Ascending aorta (tissue), 2 donors: ENCODE measurements around the gene SPATA46. TPM values are rescaled to one million over a fixed set of nuclear protein-coding genes. Genes with fewer than 3 reads are reported as not detected.
A peak's percentile ranks its signal among the peaks of the same experiment; 100 is the strongest.

Experiments used
- DNase-seq, 2 donors: peaks; one replicate each; pipeline ENCODE4 v3.0.0-alpha.2; 2019; ENCODE audit warnings: low spot score in 2 of 2
- H3K27ac ChIP-seq, 2 donors: fragments of 200-600 bp; sonication (generic); one replicate each; pipeline ENCODE4 v1.5.1; 2016 to 2017; ENCODE audit warnings: mild to moderate bottlenecking in 1 of 2
- H3K27me3 ChIP-seq: fragments of 200-600 bp; sonication (generic); one replicate; pipeline ENCODE4 v1.5.1; 2017
- H3K36me3 ChIP-seq, 2 donors: fragments of 200-600 bp; sonication (generic); one replicate each; pipeline ENCODE4 v1.5.1; 2016
- H3K4me1 ChIP-seq, 2 donors: fragments of 200-600 bp; sonication (generic); one replicate each; pipeline ENCODE4 v1.5.1; 2016 to 2017; ENCODE audit warnings: mild to moderate bottlenecking in 1 of 2
- H3K4me3 ChIP-seq, 2 donors: fragments of 200-600 bp; sonication (generic); one replicate each; pipeline ENCODE4 v1.5.1; 2016 to 2017; ENCODE audit warnings: mild to moderate bottlenecking in 1 of 2
- H3K9me3 ChIP-seq, 2 donors: fragments of 200-600 bp; sonication (generic); one replicate each; pipeline ENCODE4 v1.5.1; 2016
- intact Hi-C: fragments of 100-400 bp; cut with DNase I; formaldehyde crosslinking; loops from one replicate; pipeline ENCODE4 v1.15.1; 2023
- total RNA-seq: library from RNA; depleted of rRNA; stranded (reverse); fragments of >200 nt; gene quantifications from one replicate; pipeline ENCODE4 v1.1.0, GENCODE V29; 2016
- TF ChIP-seq, protein P1 (sequence below), 3 experiments: fragments of 200-600 bp in 2 of 3; fragments of 450-650 bp in 1 of 3; sonication (generic) in 2 of 3; IDR thresholded peaks; one replicate each; pipeline ENCODE4 v1.5.1; 2016 to 2019; ENCODE audit warnings: antibody characterized with exemption in 3 of 3, mild to moderate bottlenecking in 1 of 3, moderate library complexity in 1 of 3

The SPATA46 gene
- total RNA-seq, 1 donor from 2014 or later: not detected

DNA sequence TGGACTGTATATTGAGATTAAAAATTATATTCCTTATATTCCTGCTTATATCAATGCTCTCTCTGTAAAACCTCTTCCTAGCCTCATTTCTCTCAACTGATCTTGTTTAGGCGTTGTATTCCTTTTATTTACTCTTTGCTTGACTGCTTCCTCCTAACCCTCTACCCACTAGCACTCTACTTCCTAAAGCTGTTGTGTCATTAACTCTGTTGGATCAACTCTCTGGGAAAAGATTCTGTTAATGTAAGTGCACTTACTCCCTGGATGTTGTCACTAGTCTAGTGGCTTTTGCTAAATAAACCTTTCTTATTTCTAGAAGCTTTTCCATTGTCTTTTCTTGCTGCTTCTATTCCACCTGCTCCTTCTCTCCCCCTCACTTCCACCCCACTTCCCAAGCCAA lies 6.5 kb downstream of the SPATA46 start:
- Histone ChIP-seq H3K4me3 (no peak overlapping the region), H3K4me1 (no peaks in the 10 kb centered on the region), H3K36me3 (peaks cover 7 to 13% of the 10 kb centered on the region in 2 donors), H3K27me3 (no peaks in the 10 kb centered on the region), H3K9me3 (no peaks in the 10 kb centered on the region), H3K27ac (no peak overlapping the region)
- TF ChIP-seq, protein P1, sequence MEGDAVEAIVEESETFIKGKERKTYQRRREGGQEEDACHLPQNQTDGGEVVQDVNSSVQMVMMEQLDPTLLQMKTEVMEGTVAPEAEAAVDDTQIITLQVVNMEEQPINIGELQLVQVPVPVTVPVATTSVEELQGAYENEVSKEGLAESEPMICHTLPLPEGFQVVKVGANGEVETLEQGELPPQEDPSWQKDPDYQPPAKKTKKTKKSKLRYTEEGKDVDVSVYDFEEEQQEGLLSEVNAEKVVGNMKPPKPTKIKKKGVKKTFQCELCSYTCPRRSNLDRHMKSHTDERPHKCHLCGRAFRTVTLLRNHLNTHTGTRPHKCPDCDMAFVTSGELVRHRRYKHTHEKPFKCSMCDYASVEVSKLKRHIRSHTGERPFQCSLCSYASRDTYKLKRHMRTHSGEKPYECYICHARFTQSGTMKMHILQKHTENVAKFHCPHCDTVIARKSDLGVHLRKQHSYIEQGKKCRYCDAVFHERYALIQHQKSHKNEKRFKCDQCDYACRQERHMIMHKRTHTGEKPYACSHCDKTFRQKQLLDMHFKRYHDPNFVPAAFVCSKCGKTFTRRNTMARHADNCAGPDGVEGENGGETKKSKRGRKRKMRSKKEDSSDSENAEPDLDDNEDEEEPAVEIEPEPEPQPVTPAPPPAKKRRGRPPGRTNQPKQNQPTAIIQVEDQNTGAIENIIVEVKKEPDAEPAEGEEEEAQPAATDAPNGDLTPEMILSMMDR (IDR thresholded peaks at IDR 0.05): no peak
- DNase-seq: no peak
- intact Hi-C loops: no loop called here

DNA sequence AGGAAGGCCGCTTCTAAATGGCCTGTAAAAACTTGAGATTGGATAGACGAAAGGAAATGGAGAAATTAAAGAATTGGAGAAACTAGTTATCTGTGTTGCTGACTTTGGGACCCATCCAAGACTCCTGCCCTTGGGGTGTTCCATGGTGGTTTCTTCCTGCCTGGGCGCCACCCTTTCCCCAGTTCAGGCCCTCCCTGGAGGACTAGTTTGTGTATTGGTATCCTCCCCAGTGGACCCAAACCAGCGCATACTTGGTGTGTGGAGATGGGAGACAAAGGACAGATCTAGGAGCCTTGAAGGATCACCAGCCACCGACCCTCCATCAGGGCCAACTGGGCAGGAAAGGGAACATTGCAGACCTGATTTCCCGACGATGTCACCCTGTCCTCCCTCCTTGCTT lies 7.1 kb downstream of the SPATA46 start:
- intact Hi-C loops: no loop called here
- Histone ChIP-seq H3K9me3 (no peaks in the 10 kb centered on the region), H3K27me3 (no peaks in the 10 kb centered on the region), H3K4me1 (no peaks in the 10 kb centered on the region), H3K36me3 (peaks cover 7 to 13% of the 10 kb centered on the region in 2 donors), H3K27ac (no peak overlapping the region), H3K4me3 (no peak overlapping the region)
- no peak for DNase-seq
- TF ChIP-seq, protein P1 (IDR thresholded peaks at IDR 0.05): no peak

DNA sequence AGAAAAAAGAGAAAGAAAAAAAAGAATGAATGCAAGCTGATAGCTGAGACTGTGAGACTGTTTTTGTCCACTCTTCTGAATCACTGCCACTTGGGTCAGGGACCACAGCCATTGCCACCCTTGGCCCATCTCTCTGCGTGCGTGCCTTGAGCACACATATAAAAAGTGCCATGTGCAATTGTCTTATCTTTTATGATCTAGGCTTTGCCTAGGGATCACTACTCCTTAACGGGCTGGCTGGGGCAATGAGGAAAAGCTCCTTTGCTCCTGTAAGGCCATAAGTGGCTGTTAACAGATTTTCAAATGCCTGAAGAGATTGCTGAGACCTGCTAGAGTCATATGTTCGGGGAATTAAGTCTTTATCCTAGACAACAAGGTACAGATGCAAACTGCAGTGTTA lies 8.2 kb downstream of the SPATA46 start:
- intact Hi-C loops: no loop called here
- Histone ChIP-seq H3K27ac (no peak overlapping the region), H3K27me3 (no peaks in the 10 kb centered on the region), H3K9me3 (no peaks in the 10 kb centered on the region), H3K36me3 (peaks cover 7 to 13% of the 10 kb centered on the region in 2 donors), H3K4me3 (no peak overlapping the region), H3K4me1 (no peaks in the 10 kb centered on the region)
- DNase-seq: no peak
- TF ChIP-seq, protein P1 (IDR thresholded peaks at IDR 0.05): no peak

DNA sequence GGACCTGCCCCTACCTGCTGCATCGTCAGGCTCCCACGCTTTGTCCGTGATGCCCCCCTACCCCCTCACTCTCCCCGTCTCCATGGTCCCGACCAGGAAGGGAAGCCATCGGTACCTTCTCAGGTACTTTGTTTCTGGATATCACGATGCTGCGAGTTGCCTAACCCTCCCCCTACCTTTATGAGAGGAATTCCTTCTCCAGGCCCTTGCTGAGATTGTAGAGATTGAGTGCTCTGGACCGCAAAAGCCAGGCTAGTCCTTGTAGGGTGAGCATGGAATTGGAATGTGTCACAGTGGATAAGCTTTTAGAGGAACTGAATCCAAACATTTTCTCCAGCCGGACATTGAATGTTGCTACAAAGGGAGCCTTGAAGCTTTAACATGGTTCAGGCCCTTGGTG lies 8.9 kb downstream of the SPATA46 start:
- Histone ChIP-seq H3K4me3 (no peak overlapping the region), H3K27ac (no peak overlapping the region), H3K36me3 (peaks cover 7 to 17% of the 10 kb centered on the region in 2 donors), H3K4me1 (no peaks in the 10 kb centered on the region), H3K27me3 (no peaks in the 10 kb centered on the region), H3K9me3 (no peaks in the 10 kb centered on the region)
- intact Hi-C loops: no loop called here
- DNase-seq: no peak
- TF ChIP-seq, protein P1 (IDR thresholded peaks at IDR 0.05): no peak

DNA sequence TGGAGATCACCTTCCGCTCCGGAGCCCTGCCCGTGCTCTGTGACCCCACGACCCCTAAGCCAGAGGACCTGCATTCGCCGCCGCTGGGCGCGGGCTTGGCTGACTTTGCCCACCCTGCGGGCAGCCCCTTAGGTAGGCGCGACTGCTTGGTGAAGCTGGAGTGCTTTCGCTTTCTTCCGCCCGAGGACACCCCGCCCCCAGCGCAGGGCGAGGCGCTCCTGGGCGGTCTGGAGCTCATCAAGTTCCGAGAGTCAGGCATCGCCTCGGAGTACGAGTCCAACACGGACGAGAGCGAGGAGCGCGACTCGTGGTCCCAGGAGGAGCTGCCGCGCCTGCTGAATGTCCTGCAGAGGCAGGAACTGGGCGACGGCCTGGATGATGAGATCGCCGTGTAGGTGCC lies 9.6 kb downstream of the SPATA46 start:
- Histone ChIP-seq H3K4me1 (no peaks in the 10 kb centered on the region), H3K27ac (no peak overlapping the region), H3K36me3 (peaks cover 7 to 17% of the 10 kb centered on the region in 2 donors), H3K4me3 (peak overlapping the region in 1 of 2 donors; percentile 19), H3K9me3 (no peaks in the 10 kb centered on the region), H3K27me3 (no peaks in the 10 kb centered on the region)
- intact Hi-C loops: no loop called here
- no peak for DNase-seq
- TF ChIP-seq, protein P1 (IDR thresholded peaks at IDR 0.05): no peak

DNA sequence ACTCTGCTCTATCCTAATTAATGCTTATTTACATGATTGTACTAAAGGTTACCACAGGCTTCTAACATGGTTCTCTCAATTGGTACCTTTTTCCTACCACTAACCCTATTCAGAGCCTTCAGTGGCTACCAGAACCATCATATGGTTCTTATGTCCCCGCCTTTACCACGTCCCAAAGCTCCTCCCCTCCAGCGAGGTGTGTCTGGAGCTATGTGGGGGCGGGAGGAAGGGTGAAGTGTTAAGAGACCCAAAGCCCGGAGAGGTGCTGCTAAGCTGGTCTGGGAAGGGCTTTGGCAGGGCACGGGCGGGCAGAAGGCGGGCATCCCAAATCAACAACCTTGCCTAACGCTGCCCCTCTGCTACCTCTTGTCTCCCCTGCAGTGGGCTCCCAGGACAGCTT lies 10.0 kb downstream of the SPATA46 start:
- H3K4me3 ChIP-seq: peak overlapping the region in 1 of 2 donors; percentile 19
- no peaks in the 10 kb centered on the region for H3K9me3 ChIP-seq
- peaks cover 7 to 17% of the 10 kb centered on the region in 2 donors for H3K36me3 ChIP-seq
- DNase-seq: no peak
- intact Hi-C loops: no loop called here
- H3K27ac ChIP-seq: no peak overlapping the region
- no peaks in the 10 kb centered on the region for H3K4me1 ChIP-seq
- no peaks in the 10 kb centered on the region for H3K27me3 ChIP-seq
- TF ChIP-seq, protein P1 (IDR thresholded peaks at IDR 0.05): no peak
